Anterior cingulate cortex (tissue), 58 donors: ENCODE data around the gene VMAC.

Experiments used
- DNase-seq, 58 donors: peaks; one replicate each; lab custom pipeline; 2025; lab: John Stamatoyannopoulos, UW

The VMAC gene

GRCh38 chr19:5948752-5949564, 44.3 kb downstream of the VMAC start:
- DNase-seq: peak in 7 of 58 donors; percentile 6 to 29 (median 19)

- peak in 1 of 58 donors; percentile 14 for DNase-seq
These were observed 45.2 kb downstream of the VMAC start for GRCh38 chr19:5949792-5950305.

GRCh38 chr19:5950741-5951140, 46.1 kb downstream of the VMAC start:
- no peak for DNase-seq

DNA sequence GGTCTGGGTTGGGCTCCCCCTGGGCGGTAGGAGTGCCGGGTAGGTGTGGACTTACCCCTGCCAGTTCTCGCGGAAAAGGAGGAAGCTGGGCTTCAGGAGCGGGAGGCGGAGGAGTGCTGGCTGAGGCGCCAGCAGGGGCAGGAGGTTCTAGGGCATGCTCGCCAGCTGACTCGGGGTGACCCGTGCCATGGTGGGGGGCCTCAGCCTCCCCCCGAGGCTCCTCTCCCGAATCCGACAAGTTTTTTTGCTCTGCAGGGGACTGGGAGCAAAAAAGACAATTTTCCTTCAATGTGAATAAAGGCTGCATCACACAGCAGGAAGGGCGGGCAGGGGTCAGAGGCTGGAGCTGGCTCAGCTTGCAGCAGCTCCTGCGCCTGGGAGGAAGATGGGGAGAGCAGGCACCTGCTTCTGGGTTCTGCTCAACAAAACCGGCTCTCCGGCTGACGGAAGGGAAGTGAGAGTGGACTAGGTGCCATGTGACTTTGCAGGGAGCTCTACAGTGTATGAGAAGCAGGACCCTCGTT, 46.7 kb downstream of the VMAC start:
- peak in 15 of 58 donors; percentile 14 to 47 (median 27) for DNase-seq

- no peak for DNase-seq
These were observed 47.7 kb downstream of the VMAC start for GRCh38 chr19:5952193-5953029.

DNA sequence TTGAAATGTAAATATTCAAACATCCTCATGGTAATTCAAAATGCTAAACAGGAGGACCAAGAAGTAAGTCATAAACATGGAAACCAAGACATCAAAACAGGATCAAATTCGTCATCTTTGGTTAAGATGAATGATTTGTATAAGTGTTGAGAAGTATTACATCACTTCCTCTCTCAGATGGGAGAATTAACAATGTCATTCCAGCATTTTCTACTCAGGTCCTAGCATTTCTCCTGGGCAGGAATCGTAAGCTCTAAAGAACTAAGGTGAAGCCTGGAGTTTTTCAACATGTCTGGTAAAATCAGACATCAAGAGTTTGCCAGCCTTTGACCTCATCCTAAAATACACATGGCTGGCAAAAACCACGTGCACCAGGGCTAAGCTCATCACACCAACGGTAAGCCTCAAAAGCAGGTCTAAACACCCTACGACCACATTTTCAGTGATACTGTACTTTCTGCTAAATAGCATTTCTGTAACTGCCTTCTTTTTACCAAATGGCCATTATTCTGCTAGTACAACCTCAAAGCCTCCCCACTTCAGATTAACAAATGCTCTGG, 48.4 kb downstream of the VMAC start:
- DNase-seq: no peak

- peak in 12 of 58 donors; percentile 4 to 49 (median 20) for DNase-seq
These were observed 49.1 kb downstream of the VMAC start for GRCh38 chr19:5953680-5954213.

- DNase-seq: no peak
These were observed 49.6 kb downstream of the VMAC start for GRCh38 chr19:5954293-5954692.

DNA sequence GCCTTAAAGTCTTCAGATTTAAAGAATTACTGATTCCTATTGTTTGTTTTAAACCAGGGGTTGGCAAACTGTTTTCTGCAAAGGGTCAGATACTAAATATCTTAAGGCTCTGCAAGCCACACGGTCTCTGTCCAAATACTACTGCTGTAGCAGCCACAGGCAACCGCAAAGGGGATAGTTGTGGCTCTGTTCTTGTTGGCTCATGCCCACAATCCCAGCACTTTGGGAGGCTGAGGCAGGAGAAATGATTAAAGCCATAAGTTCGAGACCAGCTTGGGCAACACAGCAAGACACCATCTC, 50.9 kb downstream of the VMAC start:
- DNase-seq: no peak

GRCh38 chr19:5956323-5956722, 51.7 kb downstream of the VMAC start:
- no peak for DNase-seq

- no peak for DNase-seq
These were observed 52.1 kb downstream of the VMAC start for GRCh38 chr19:5956728-5957127.

GRCh38 chr19:5957170-5957569, 52.5 kb downstream of the VMAC start:
- no peak for DNase-seq

DNA sequence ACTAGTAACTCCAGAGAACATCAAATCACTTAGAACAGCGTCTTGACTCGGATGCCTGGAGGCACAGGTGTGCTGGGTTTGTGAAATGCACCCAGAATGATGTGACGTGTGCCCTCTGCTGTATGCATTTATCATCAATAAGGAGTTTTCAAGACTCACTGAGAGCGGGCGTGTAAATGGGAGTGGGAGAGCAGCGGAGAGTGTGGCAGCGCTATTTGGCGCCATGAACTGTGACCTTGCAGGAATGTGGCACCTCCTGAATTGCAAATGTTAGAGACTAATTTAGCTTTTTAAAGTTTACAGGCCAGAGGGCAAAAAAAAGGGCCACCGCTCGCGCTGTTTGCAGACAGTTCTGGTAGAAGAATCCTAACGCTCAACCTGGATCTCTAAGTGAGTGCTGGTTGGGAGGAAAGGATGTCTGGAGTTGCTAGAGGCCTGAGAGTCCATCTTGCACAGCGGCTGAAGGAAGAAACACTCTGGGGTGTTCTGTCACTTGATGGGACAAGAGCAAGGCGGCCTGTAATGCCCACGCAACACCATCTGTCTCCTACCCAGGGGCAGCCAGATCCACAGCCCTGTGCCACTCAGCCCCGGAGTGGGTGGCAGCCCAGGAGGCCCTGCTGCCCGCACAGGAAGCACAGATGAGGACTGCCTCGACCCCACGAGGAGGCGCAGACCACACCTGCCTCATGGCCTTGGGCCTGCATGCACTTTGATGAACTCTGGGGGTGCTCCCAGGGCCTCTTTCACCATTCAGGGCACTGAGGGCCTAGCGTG, 53.6 kb downstream of the VMAC start:
- no peak for DNase-seq

GRCh38 chr19:5958851-5959122, 54.1 kb downstream of the VMAC start:
- no peak for DNase-seq

- DNase-seq: no peak
These were observed 54.8 kb downstream of the VMAC start for GRCh38 chr19:5959260-5960004.
